Nephron (organoid): ENCODE measurements around the gene DCX.

ENCODE experiments used
- H3K27ac Mint-ChIP-seq, 3 experiments: 2 replicates each; pipeline ENCODE4 v1.8.0; 2020; ENCODE audit warnings: mixed read lengths in 3 of 3, mild to moderate bottlenecking in 2 of 3, moderate library complexity in 1 of 3
- H3K27me3 Mint-ChIP-seq: 2 replicates; pipeline ENCODE4 v1.8.0; 2021; ENCODE audit warnings: low read depth, mild to moderate bottlenecking, moderate library complexity, mixed read lengths
- H3K36me3 Mint-ChIP-seq: 2 replicates; pipeline ENCODE4 v1.8.0; 2020; ENCODE audit warnings: low read depth, mixed read lengths
- H3K4me1 Mint-ChIP-seq: 2 replicates; pipeline ENCODE4 v1.8.0; 2020; ENCODE audit warnings: mixed read lengths
- H3K4me3 Mint-ChIP-seq, 3 experiments: 2 replicates each; pipeline ENCODE4 v1.8.0; 2020; ENCODE audit warnings: mild to moderate bottlenecking in 3 of 3, mixed read lengths in 3 of 3, moderate library complexity in 2 of 3
- H3K9me3 Mint-ChIP-seq: 2 replicates; pipeline ENCODE4 v1.8.0; 2020; ENCODE audit warnings: mixed read lengths
- CTCF ChIP-seq, 3 experiments: fragments of 200-600 bp; sonication (generic); IDR thresholded peaks; one replicate each; pipeline ENCODE4 v1.5.0; 2021; ENCODE audit warnings: antibody characterized with exemption in 3 of 3; ENCODE audit not compliant: unreplicated experiment in 3 of 3

The DCX gene

GRCh38 chrX:111328858-111329257 is 83.1 kb downstream of the DCX start:
- Mint-ChIP-seq H3K4me1 (no peaks in the 10 kb centered on the region), H3K4me3 (no peak overlapping the region), H3K27me3 (no peaks in the 10 kb centered on the region), H3K9me3 (peaks cover 2% of the 10 kb centered on the region), H3K36me3 (peaks cover 19% of the 10 kb centered on the region), H3K27ac (no peak overlapping the region)
- TF ChIP-seq CTCF (IDR thresholded peaks at IDR 0.05; ENCODE audit: unreplicated experiment in 3 of 3): no peak

GRCh38 chrX:111322231-111322855 is 89.6 kb downstream of the DCX start:
- no peak for TF ChIP-seq CTCF (IDR thresholded peaks at IDR 0.05; ENCODE audit: unreplicated experiment in 3 of 3)
- Mint-ChIP-seq H3K4me3 (no peak overlapping the region), H3K27ac (peak overlapping the region in 2 of 3 experiments; percentile 30 to 56), H3K9me3 (peaks cover 2% of the 10 kb centered on the region), H3K4me1 (peaks cover 40% of the 10 kb centered on the region), H3K27me3 (no peaks in the 10 kb centered on the region), H3K36me3 (peaks cover 2% of the 10 kb centered on the region)

GRCh38 chrX:111319451-111319850 is 92.5 kb downstream of the DCX start:
- peaks cover 10% of the 10 kb centered on the region for H3K9me3 Mint-ChIP-seq
- H3K4me3 Mint-ChIP-seq: no peak overlapping the region
- H3K27ac Mint-ChIP-seq: no peak overlapping the region

GRCh38 chrX:111318901-111319300 is 93.1 kb downstream of the DCX start:
- Mint-ChIP-seq H3K4me3 (no peak overlapping the region), H3K27me3 (no peaks in the 10 kb centered on the region), H3K9me3 (peaks cover 14% of the 10 kb centered on the region), H3K27ac (no peak overlapping the region), H3K36me3 (peaks cover 10% of the 10 kb centered on the region), H3K4me1 (peaks cover 40% of the 10 kb centered on the region)
- no peak for TF ChIP-seq CTCF (IDR thresholded peaks at IDR 0.05; ENCODE audit: unreplicated experiment in 3 of 3)

More at GRCh38 chrX:111319451-111319850, 92.5 kb downstream of the DCX start:
- Mint-ChIP-seq H3K4me1 (peaks cover 40% of the 10 kb centered on the region), H3K36me3 (peaks cover 10% of the 10 kb centered on the region), H3K27me3 (no peaks in the 10 kb centered on the region)
- no peak for TF ChIP-seq CTCF (IDR thresholded peaks at IDR 0.05; ENCODE audit: unreplicated experiment in 3 of 3)

DNA sequence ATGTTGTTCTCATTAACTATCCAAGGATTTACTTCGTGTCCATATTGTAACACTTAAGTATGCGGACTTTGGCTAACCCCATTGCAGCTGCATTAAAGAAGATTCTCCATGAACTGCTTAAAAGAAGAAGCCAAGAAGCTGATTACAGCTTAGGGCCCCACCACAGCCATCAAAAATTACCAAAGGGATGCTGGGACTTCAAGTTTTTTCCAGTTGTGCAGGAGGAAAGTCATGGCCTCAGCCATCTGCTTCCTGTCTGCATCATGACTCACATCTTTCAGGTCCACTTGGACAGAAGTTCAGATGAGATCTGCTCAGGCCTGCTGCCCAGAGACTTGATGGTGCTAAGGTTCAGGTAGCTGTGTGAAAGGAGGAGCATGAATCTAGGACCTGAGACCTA is 102.9 kb downstream of the DCX start:
- H3K9me3 Mint-ChIP-seq: peaks cover under 1% of the 10 kb centered on the region
- no peak overlapping the region for H3K4me3 Mint-ChIP-seq
- TF ChIP-seq CTCF (IDR thresholded peaks at IDR 0.05; ENCODE audit: unreplicated experiment in 3 of 3): no peak
- H3K27me3 Mint-ChIP-seq: no peaks in the 10 kb centered on the region
- H3K36me3 Mint-ChIP-seq: peaks cover 4% of the 10 kb centered on the region
- peaks cover 13% of the 10 kb centered on the region for H3K4me1 Mint-ChIP-seq
- peak overlapping the region in 2 of 3 experiments; percentile 90 to 92 for H3K27ac Mint-ChIP-seq

DNA sequence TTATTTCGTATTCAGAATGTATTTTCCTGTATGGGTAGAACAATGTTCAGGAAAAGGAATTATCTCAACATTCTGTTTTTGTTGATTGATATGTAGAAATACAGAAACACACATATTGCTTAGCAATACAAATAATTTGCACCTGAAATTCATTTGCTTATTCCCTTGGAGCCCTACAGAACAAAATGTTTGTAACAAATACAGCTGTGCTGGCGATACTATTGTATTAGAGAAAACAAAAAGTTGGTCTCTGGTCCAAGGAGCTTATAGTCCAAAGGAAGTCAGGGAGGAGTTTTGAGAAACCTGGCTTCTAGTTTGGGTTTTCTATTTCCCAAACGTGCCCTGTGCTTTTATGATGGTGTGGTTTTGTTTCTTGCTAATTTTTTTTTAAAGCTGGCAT is 104.0 kb downstream of the DCX start:
- no peaks in the 10 kb centered on the region for H3K27me3 Mint-ChIP-seq
- peaks cover 13% of the 10 kb centered on the region for H3K4me1 Mint-ChIP-seq
- TF ChIP-seq CTCF (IDR thresholded peaks at IDR 0.05; ENCODE audit: unreplicated experiment in 3 of 3): no peak
- no peaks in the 10 kb centered on the region for H3K9me3 Mint-ChIP-seq
- peak overlapping the region in 2 of 3 experiments; percentile 60 to 90 for H3K27ac Mint-ChIP-seq
- peaks cover 4% of the 10 kb centered on the region for H3K36me3 Mint-ChIP-seq
- no peak overlapping the region for H3K4me3 Mint-ChIP-seq
